HG02981 (cell line): Measurements from ENCODE around the gene CFAP410.

Experiments used
- ATAC-seq: cut with Tn5 transposase; IDR thresholded peaks from one replicate; pipeline ENCODE4 v1.9.1; 2021; ENCODE audit warnings: mild to moderate bottlenecking, moderate library complexity; ENCODE audit not compliant: unreplicated experiment

The CFAP410 gene

DNA sequence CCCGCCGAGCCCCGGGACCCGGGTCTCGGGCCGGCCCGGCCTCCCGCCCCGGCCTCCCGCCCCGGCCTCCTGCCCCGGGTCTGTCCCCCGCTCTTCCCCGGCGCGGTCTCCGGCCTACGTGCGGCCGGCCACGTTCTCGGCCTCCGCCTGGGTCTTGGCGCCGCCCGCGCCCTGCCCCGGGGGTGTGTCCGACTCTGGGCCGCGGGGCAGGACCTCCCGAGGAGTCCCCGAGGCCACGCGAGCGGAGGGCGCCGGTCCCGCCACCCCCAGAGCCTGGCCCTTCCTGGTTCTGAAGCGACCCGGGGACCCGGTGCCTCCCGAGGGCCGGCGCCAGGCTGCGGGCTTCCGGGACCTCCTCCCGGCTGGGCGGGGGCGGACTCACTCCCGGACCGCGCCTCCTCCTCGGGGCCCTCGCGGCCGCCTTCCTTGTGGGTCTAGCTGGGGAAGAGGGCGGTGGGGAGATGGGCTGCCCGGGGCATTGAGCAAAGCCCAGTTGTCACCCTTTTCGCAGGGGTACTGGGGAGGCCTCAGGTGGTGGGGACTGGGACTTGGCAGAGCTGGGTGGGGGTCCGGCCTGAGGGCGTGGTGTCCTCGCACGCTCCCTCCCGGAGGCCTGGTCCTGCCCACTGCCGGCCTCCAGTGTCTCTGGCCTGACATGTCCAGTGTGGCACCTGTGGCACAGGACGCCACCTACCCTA is 38.8 kb downstream of the CFAP410 start:
- peak; percentile 25 for ATAC-seq

DNA sequence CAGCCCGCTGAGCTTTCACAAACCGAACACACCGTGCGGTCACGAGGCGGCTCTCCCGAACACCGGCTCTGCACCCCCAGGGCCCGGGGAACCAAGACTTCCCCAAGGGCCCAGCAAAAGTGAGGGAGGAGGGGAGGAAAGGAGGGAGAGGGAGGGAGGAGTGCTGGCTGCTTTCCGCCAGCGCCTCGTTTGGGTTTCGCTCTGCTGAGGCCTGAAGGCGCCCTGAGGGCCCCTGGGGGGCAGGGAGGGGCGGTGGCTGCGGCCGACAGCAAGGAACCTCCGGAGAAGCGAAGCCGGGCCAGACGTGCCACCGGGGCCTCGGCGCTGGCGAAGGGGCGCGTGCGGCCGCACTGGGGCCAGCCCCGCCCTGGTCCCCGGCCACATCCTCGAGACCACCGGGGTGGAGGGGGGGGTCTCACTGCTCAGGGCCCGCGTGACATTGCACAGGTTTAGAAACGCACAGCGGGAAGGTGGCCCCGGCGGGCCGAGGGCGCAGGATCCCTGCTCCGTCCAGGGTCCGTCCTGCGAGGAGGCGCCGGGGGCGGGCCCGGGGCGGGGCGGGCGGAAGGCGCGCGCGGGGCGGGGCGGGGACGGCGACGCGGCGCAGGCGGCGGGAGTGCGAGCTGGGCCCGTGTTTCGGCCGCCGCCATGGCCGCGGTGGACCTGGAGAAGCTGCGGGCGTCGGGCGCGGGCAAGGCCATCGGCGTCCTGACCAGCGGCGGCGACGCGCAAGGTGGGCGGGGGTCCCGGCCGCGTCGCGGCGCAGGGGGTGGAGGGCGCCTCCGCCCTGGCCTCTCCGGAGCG is 39.5 kb downstream of the CFAP410 start, which contains the start of gene PFKL:
TSS of gene PFKL (plus strand) at position 596 of the 804 bp plus-strand sequence. CDS start at position 649, 53 bp downstream.
- peak; percentile 49 for ATAC-seq

GRCh38 chr21:44299085-44299457 is 40.1 kb downstream of the CFAP410 start:
- peak; percentile 1 for ATAC-seq

- ATAC-seq, result no peak
These were observed 40.9 kb downstream of the CFAP410 start for GRCh38 chr21:44298301-44298700.

DNA sequence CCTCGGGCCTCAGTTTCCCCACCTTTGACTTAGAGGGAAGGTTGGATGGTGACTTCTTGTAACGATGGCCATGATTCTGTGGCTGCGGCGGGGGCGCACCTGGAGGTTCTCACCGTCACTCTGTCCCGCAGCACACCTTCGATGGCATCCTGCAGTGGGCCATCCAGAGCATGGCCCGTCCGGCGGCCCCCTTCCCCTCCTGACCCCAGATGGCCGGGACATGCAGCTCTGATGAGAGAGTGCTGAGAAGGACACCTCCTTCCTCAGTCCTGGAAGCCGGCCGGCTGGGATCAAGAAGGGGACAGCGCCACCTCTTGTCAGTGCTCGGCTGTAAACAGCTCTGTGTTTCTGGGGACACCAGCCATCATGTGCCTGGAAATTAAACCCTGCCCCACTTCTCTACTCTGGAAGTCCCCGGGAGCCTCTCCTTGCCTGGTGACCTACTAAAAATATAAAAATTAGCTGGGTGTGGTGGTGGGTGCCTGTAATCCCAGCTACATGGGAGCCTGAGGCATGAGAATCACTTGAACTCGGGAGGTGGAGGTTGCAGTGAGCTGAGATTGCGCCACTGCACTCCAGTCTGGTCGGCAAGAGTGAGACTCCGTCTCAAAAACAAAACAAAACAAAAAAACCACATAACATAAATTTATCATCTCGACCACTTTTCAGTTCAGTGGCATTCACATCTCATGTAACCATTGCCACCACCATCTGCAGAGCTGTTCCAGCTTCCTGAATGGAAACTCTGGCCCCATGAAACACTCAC is 41.5 kb downstream of the CFAP410 start:
- ATAC-seq, result no peak

- no peak for ATAC-seq
These were observed 42.3 kb downstream of the CFAP410 start for GRCh38 chr21:44296916-44297315.

- no peak for ATAC-seq
These were observed 43.1 kb downstream of the CFAP410 start for GRCh38 chr21:44296103-44296519.

DNA sequence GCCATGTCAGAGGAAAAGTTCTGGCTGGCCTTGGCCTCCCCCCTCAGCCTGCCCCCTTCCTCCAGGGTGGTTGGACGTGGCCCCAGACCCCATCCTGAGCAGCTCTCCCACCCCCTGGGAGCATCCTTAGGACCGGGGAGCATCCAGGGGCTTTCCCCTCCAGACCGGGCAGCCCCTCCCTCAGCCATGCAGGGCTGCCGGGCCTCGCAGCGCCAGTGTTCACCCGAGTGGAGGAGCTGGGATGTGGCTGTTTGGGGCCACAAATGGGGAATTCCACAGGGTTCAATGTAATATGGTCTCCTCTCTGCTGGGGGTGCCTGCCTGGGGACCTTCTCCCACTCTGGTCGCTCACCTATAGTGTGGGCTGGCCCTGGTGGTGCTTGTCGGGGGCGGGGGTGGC is 43.5 kb downstream of the CFAP410 start:
- no peak for ATAC-seq

- ATAC-seq, result no peak
These were observed 44.0 kb downstream of the CFAP410 start for GRCh38 chr21:44295163-44295573.

GRCh38 chr21:44294391-44295162 is 44.6 kb downstream of the CFAP410 start:
- ATAC-seq, result no peak

DNA sequence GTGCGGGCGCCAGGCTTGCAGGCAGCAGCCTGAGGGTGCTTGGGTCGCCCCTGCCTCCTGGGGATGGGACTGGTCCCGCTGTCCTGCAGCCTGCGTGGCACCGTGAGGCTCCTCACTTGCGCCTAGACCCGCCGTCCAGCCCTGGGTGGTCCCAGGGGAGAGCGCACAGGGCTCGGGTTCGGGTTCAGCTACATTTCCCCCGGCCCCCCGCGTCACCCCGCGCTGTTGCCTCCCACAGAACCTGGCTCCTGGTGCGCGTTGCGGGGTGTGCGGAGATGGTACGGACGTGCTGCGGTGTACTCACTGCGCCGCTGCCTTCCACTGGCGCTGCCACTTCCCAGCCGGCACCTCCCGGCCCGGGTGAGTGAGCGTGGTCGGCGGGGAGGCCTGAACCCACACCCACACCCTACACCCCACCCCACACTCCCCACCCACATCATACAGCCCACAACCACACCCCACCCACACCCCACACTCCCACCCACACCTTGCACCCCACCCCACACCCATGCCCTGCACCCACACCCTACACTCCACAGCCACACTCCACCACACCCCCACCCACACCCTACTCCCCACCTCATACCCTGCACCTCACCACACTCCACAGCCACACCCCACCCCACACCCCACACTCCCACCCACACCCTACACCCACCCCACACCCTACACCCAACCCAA is 45.5 kb downstream of the CFAP410 start:
- ATAC-seq, result no peak

GRCh38 chr21:44292812-44293195 is 46.4 kb downstream of the CFAP410 start:
- ATAC-seq, result no peak

- no peak for ATAC-seq
These were observed 47.0 kb downstream of the CFAP410 start for GRCh38 chr21:44291936-44292811.

- no peak for ATAC-seq
These were observed 47.9 kb downstream of the CFAP410 start for GRCh38 chr21:44291078-44291935.

- no peak for ATAC-seq
These were observed 48.7 kb downstream of the CFAP410 start for GRCh38 chr21:44290327-44291077.

DNA sequence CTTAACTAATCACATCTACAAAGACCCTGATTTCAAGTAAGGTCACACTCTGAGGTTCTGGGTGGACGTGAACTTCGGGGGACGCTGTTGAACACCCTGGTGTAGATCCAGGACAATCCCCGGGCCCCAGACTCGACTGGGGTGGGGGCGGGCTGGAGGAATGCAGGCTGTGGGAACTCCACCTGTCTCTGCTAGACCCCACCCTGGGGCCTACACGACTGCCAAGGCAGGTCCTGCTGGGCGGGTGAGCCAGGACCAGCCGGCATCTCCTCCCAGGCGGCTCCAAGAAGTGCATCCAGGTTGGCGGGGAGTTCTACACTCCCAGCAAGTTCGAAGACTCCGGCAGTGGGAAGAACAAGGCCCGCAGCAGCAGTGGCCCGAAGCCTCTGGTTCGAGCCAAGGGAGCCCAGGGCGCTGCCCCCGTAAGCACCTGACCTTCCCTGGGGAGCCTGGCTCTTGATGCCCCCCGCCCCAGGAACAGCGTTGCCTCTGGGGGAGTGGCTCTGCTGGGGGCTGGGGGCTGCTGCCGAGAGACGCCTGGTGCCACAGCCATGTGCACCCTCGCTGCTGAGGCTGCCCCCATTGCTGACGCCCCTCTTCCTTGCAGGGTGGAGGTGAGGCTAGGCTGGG is 49.7 kb downstream of the CFAP410 start:
- no peak for ATAC-seq
